PFSK-1 (cell line): ENCODE measurements around the gene HINFP.

Experiments
- SIN3A ChIP-seq: IDR thresholded peaks from 2 replicates; pipeline ENCODE4 v1.6.1; 2012; ENCODE audit warnings: mild to moderate bottlenecking, low read length, moderate library complexity, borderline replicate concordance; ENCODE audit not compliant: insufficient read depth
- TF ChIP-seq, protein P1 (sequence below), 2 experiments: IDR thresholded peaks; 2 replicates each; pipeline versions ENCODE4 v1.6.1 to v1.8.0; 2011 to 2012; ENCODE audit warnings: low read depth in 2 of 2, low read length in 2 of 2, control low read depth in 1 of 2, inconsistent platforms in 1 of 2, mild to moderate bottlenecking in 1 of 2, moderate library complexity in 1 of 2; ENCODE audit not compliant: insufficient read depth in 1 of 2

DNA sequence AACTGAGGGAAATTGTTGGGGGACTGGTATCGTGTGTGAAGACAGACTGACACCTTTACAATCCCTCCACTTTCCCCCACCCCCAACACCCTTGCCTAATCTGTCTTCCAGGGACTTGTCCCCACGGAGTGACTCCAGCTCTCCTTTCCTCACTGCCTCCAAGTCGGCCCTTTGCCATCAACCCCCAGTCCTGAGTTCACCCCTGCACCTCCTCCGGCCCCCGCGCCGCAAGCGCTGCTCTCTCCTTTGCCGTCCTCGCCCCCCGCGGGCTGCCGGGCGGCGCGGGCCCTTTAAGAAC, 27.3 kb downstream of the HINFP start:
- TF ChIP-seq, protein P1, sequence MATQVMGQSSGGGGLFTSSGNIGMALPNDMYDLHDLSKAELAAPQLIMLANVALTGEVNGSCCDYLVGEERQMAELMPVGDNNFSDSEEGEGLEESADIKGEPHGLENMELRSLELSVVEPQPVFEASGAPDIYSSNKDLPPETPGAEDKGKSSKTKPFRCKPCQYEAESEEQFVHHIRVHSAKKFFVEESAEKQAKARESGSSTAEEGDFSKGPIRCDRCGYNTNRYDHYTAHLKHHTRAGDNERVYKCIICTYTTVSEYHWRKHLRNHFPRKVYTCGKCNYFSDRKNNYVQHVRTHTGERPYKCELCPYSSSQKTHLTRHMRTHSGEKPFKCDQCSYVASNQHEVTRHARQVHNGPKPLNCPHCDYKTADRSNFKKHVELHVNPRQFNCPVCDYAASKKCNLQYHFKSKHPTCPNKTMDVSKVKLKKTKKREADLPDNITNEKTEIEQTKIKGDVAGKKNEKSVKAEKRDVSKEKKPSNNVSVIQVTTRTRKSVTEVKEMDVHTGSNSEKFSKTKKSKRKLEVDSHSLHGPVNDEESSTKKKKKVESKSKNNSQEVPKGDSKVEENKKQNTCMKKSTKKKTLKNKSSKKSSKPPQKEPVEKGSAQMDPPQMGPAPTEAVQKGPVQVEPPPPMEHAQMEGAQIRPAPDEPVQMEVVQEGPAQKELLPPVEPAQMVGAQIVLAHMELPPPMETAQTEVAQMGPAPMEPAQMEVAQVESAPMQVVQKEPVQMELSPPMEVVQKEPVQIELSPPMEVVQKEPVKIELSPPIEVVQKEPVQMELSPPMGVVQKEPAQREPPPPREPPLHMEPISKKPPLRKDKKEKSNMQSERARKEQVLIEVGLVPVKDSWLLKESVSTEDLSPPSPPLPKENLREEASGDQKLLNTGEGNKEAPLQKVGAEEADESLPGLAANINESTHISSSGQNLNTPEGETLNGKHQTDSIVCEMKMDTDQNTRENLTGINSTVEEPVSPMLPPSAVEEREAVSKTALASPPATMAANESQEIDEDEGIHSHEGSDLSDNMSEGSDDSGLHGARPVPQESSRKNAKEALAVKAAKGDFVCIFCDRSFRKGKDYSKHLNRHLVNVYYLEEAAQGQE (IDR thresholded peaks at IDR 0.05; ENCODE audit: insufficient read depth in 1 of 2, low read depth in 2 of 2, low read length in 2 of 2): no peak
- TF ChIP-seq SIN3A: no peak
